Type B pancreatic cell (in vitro differentiated cells): Measurements from ENCODE around the gene MRPS27. TPM values are rescaled to one million over a fixed set of nuclear protein-coding genes. Genes with fewer than 3 reads are reported as not detected.

Experiments used
- DNase-seq: peaks from one replicate; pipeline ENCODE4 v3.0.0; 2021; ENCODE audit warnings: mixed read lengths; ENCODE audit not compliant: unreplicated experiment; ENCODE audit errors: extremely low spot score
- H3K27ac Mint-ChIP-seq: 2 replicates; pipeline ENCODE4 v1.8.0; 2021; ENCODE audit warnings: mild to moderate bottlenecking, mixed read lengths
- H3K27me3 Mint-ChIP-seq: 2 replicates; pipeline ENCODE4 v1.8.0; 2021; ENCODE audit warnings: mixed read lengths
- H3K36me3 Mint-ChIP-seq: 2 replicates; pipeline ENCODE4 v1.8.0; 2021; ENCODE audit warnings: mixed read lengths
- H3K4me1 Mint-ChIP-seq: one replicate; pipeline ENCODE4 v1.8.0; 2021; ENCODE audit warnings: mixed read lengths; ENCODE audit not compliant: unreplicated experiment
- H3K4me3 Mint-ChIP-seq: 2 replicates; pipeline ENCODE4 v1.8.0; 2021; ENCODE audit warnings: mild to moderate bottlenecking, mixed read lengths
- H3K9me3 Mint-ChIP-seq: 2 replicates; pipeline ENCODE4 v1.8.0; 2021; ENCODE audit warnings: mixed read lengths
- CTCF ChIP-seq: fragments of 200-600 bp; sonication (generic); conservative IDR thresholded peaks from 2 replicates; pipeline ENCODE4 v1.5.0; 2021; ENCODE audit warnings: antibody characterized with exemption, mild to moderate bottlenecking
- total RNA-seq: library from RNA; stranded (reverse); gene quantifications from 2 replicates; pipeline ENCODE4 v1.2.1, GENCODE V29; 2021; ENCODE audit warnings: low replicate concordance

MRPS27 gene
- total RNA-seq, 1 donor from 2014 or later: 66.3 TPM

- Mint-ChIP-seq H3K4me3 (no peak overlapping the region), H3K27me3 (no peaks in the 10 kb centered on the region), H3K36me3 (peaks cover 39% of the 10 kb centered on the region), H3K4me1 (no peaks in the 10 kb centered on the region), H3K9me3 (no peaks in the 10 kb centered on the region), H3K27ac (no peak overlapping the region)
- no peak for DNase-seq
- no peak for TF ChIP-seq CTCF
Observed at GRCh38 chr5:72223371-72223770, 96.7 kb downstream of the MRPS27 start.

- TF ChIP-seq CTCF: no peak
- no peaks in the 10 kb centered on the region for H3K4me1 Mint-ChIP-seq
Observed at GRCh38 chr5:72222521-72222920, 97.5 kb downstream of the MRPS27 start.

GRCh38 chr5:72221541-72221940, 98.5 kb downstream of the MRPS27 start:
- peaks cover 48% of the 10 kb centered on the region for H3K36me3 Mint-ChIP-seq
- no peak overlapping the region for H3K27ac Mint-ChIP-seq
- H3K27me3 Mint-ChIP-seq: no peaks in the 10 kb centered on the region
- no peaks in the 10 kb centered on the region for H3K4me1 Mint-ChIP-seq
- H3K4me3 Mint-ChIP-seq: no peak overlapping the region
- H3K9me3 Mint-ChIP-seq: no peaks in the 10 kb centered on the region
- no peak for DNase-seq
- no peak for TF ChIP-seq CTCF

More at GRCh38 chr5:72222521-72222920, 97.5 kb downstream of the MRPS27 start:
- Mint-ChIP-seq H3K36me3 (peaks cover 43% of the 10 kb centered on the region), H3K4me3 (no peak overlapping the region), H3K9me3 (no peaks in the 10 kb centered on the region), H3K27me3 (no peaks in the 10 kb centered on the region), H3K27ac (no peak overlapping the region)
- DNase-seq: no peak

- H3K27ac Mint-ChIP-seq: no peak overlapping the region
- peaks cover 48% of the 10 kb centered on the region for H3K36me3 Mint-ChIP-seq
- no peaks in the 10 kb centered on the region for H3K4me1 Mint-ChIP-seq
- H3K27me3 Mint-ChIP-seq: no peaks in the 10 kb centered on the region
- DNase-seq: no peak
- H3K4me3 Mint-ChIP-seq: no peak overlapping the region
- TF ChIP-seq CTCF: no peak
- no peaks in the 10 kb centered on the region for H3K9me3 Mint-ChIP-seq
Observed at GRCh38 chr5:72221099-72221498, 98.9 kb downstream of the MRPS27 start.

- DNase-seq: no peak
- Mint-ChIP-seq H3K27ac (no peak overlapping the region), H3K27me3 (no peaks in the 10 kb centered on the region), H3K4me1 (no peaks in the 10 kb centered on the region), H3K4me3 (no peak overlapping the region), H3K9me3 (no peaks in the 10 kb centered on the region), H3K36me3 (peaks cover 36% of the 10 kb centered on the region)
- no peak for TF ChIP-seq CTCF
Observed at GRCh38 chr5:72216756-72217155, 103.3 kb downstream of the MRPS27 start.

GRCh38 chr5:72214168-72214567, 105.9 kb downstream of the MRPS27 start:
- DNase-seq: no peak
- Mint-ChIP-seq H3K27ac (no peak overlapping the region), H3K4me3 (no peak overlapping the region), H3K36me3 (peaks cover 18% of the 10 kb centered on the region), H3K27me3 (no peaks in the 10 kb centered on the region), H3K4me1 (peaks cover 5% of the 10 kb centered on the region), H3K9me3 (no peaks in the 10 kb centered on the region)
- no peak for TF ChIP-seq CTCF
